GM12801 (cell line): ENCODE measurements around the gene SKA1.

Experiments used
- CTCF ChIP-seq: IDR thresholded peaks from one replicate; pipeline ENCODE4 v1.5.1; 2011; ENCODE audit warnings: control low read depth; ENCODE audit not compliant: insufficient read length; ENCODE audit errors: extremely low read depth

The SKA1 gene

GRCh38 chr18:50374753-50375391 lies at the start of gene SKA1:
SKA1 (plus strand) TSS chr18:50375046; CDS start chr18:50375831, 785 bp downstream.
- TF ChIP-seq CTCF, result no peak

- TF ChIP-seq CTCF, result no peak
Measured at GRCh38 chr18:50327983-50328382, 46.9 kb upstream of the SKA1 start.

GRCh38 chr18:50330176-50330575 lies 44.7 kb upstream of the SKA1 start:
- TF ChIP-seq CTCF, result no peak

- TF ChIP-seq CTCF, result no peak
Measured at GRCh38 chr18:50331691-50332090, 43.2 kb upstream of the SKA1 start.

- no peak for TF ChIP-seq CTCF
Measured at GRCh38 chr18:50334546-50335152, 40.2 kb upstream of the SKA1 start.

GRCh38 chr18:50338122-50338521 lies 36.7 kb upstream of the SKA1 start:
- TF ChIP-seq CTCF, result no peak

GRCh38 chr18:50338715-50339114 lies 36.1 kb upstream of the SKA1 start:
- no peak for TF ChIP-seq CTCF
